ENCODE data around the gene XBP1.

DNA sequence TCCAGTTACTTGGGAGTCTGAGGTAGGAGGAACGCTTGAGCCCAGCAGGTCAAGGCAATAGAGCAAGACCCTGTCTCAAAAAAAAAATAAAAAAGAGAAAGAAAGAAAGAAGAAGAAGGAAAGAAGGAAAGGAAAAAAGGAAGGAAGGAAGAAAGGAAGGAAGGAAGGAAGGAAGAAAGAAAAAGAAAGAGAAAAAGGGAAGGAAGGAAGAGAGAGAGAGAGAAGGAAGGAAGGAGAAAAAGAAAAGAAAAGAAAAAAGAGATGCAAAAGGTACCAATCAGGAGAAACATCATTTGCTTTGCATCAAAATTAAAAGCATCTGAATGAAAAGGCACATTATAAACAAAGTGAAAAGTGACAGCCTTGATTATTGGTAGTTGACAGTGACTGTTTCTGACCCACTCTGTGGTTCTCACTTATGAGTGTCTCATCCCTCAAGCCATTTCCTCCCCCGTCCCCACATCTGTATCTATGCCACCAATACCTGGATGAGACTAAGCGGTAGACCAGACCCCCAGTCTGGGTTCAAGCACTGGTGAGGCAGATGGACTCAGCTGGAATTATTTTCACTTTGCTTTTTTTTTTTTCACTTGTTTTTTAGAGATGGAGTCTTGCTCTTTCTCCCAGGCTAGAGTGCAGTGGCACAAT is 33.0 kb upstream of the XBP1 start:
- TF ChIP-seq CTCF (IDR thresholded peaks at IDR 0.05) (no peak), POLR2A (IDR thresholded peaks at IDR 0.05) (no peak)

Data from testis (tissue), 2 donors.